GM18508 (cell line): ENCODE results near the gene FARSA.
"Not testable (repeated sequence)": the region's sequence is repeated elsewhere in the genome, so short reads cannot be mapped to it uniquely, and the experiment has no call there.

Experiments used
- ATAC-seq: cut with Tn5 transposase; IDR thresholded peaks from one replicate; pipeline ENCODE4 v1.9.1; 2021; ENCODE audit warnings: moderate number of reproducible peaks; ENCODE audit not compliant: insufficient read depth, unreplicated experiment

The FARSA gene

DNA sequence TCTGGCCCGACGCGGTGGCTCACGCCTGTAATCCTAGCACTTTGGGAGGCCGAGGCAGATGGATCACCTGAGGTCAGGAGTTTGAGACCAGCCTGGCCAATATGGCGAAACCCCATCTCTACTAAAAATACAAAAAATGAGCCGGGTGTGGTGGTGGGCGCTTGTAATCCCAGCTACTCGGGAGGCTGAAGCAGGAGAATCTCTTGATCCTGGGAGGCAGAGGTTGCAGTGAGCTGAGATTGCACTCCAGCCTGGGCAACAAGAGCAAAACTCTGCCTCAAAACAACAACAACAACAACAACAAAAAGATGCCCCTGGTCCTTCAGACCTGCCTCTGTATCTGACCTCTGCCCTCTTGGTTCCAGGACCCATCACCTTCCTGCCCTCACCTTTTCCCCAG is 22.1 kb upstream of the FARSA start:
- not testable (repeated sequence) for ATAC-seq

DNA sequence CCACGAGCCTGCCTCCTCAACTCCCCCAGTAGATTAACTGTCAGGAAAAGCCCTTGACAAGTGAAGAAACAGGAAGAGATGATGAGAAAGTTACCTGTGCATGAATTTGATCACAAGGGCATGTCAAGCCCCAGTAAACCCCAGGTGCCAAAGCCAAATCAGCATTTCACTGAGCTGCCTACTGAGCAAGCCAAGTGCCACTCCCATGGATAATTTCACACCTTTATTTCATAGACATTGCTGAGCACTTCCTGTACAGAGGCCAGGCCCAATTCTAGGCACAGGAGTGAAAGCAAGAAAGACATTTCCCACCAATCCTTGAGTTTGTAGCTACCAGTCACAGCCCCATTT is 21.1 kb upstream of the FARSA start:
- no peak for ATAC-seq

DNA sequence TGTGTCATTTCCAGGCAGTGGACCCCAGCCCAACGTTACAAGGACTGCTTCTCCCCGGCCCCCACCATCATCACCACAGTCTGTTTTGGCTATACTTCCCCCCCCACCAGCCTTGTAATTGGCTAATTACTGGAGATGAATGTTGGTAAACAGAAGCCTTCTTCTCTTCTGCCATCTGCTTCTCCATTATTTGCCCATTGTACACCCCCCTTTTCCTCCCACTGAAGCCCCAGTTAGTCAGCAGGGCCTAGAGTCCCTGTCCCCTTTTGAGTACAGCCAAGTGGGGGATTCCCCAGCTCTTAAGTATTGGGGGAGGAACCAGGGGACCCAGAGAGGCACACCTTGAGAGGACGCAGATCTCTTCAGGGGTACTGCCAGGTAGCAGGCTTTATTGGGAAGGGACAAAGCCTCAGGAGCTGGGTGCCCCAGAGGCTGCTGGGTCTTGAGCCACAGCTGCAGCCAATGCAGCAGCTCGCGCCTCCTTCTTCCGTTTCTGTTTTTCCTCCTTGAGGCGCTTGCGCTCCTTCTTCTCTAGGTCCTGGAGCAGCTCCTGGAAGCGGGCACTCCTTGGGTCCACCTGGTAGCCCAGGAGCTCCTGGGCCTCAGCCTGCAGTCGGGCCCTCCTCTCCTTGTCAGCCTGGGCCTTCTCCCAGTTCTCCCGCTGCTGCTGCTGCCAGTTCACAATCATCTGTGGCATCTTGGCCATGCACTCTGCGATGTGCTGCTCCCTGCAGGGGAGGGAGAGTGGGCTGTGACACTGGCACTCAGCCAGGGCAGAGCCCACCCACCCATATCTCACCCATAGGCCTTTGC is 20.5 kb upstream of the FARSA start:
- no peak for ATAC-seq

DNA sequence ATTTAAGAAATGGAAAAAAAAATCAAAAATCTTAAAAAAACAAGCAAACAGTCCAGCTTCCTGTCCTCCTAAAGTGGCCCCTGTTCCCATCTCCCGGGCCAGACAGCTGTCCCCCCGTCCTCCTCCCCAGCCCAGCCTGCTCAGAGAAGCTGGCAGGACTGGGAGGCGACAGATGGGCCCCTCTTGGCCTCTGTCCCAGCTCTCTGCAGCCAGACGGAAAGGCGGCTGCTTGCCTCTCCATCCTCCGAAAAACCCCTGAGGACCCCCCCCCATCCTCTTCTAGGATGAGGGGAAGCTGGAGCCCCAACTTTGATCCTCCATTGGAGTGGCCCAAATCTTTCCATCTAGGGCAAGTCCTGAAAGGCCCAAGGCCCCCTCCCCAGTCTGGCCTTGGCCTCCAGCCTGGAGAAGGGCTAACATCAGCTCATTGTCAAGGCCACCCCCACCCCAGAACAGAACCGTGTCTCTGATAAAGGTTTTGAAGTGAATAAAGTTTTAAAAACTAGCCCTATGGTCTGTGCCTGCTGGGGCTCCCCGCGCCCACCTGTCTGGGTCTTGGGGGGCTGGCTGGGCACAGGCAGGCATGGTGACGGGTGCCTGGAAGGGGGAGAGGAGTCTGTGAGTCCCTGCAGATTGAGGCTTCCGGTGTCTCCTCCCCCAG is 19.8 kb upstream of the FARSA start:
- ATAC-seq: no peak

DNA sequence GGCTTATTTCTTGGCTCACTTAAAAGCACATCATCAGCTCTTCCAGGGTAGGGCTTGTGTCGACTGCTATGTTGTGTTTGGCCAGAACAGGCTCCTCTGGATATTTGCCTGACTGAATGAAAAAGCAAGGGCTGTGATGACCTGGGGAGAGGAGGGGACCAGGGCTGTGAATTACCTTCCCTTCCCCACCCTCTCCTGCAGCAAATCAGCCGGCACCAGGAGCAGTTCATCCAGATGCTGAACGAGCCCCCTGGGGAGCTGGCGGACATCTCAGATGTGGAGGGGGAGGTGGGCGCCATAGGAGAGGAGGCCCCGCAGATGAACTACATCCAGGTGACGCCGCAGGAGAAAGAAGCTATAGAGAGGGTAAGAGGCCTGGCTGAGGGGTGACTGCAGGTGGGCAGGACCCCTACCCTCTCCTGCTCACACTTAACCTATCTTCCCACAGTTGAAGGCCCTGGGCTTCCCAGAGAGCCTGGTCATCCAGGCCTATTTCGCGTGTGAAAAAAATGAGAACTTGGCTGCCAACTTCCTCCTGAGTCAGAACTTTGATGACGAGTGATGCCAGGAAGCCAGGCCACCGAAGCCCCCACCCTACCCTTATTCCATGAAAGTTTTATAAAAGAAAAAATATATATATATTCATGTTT is 19.1 kb upstream of the FARSA start:
- ATAC-seq: no peak

DNA sequence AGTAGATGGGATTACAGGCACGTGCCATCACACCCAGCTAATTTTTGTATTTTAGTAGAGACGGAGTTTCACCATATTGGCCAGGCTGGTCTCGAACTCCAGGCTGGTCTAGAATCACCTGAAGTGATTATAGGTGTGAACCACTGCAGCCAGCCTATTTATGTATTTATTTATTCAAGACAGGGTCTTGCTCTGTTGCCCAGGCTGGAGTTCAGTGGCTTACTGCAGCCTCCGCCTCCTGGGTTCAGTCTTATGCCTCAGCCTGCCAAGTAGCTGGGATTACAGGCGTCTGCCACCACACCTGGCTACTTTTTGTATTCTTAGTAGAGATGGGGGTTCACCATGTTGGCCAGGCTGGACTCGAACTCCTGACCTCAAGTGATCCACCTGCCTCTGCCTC is 18.5 kb upstream of the FARSA start:
- ATAC-seq: not testable (repeated sequence)

DNA sequence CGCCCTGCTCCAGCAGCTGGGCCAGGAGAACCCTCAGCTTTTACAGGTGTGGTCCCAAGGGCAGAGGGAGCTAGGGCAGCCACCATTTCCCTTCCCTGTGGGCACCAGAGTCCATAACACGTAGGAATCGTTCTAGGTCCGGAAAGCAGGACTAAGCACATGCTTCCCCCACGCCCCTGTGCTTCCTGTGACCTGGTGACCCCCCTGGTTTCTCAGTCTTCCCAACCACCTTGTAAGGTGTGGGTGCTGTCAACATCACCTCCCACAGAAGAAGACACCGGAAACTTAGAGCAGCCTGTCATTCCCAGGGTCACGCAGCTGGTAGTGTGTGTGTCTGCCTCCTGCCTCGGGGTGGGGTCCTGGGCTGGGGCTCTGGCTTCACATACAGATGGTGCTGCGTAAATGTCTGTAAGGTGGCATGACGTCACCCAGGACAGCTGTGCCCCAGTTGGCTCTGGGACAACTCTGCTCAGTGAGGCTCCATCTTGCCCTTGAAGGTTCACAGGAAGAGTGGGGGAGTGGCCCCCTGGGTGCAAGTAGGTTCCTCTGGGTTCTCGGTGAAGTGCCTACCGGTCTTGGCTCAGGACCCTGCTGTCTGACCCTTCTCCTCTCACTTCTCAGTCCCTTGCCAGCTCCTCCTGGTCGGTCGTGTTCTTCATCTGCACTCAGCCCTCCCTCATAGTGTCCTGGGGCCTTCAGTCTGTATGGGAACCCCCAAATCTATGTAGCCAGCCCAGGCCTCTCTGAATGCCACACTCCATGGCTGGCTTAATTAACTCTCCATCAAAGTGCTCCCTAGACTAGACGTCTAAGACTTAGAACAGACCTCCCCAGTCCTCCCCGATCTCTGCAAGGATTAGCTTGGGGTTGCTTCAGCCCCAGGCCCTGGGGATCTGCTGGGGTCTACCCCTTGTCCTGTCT is 16.1 kb upstream of the FARSA start:
- no peak for ATAC-seq

DNA sequence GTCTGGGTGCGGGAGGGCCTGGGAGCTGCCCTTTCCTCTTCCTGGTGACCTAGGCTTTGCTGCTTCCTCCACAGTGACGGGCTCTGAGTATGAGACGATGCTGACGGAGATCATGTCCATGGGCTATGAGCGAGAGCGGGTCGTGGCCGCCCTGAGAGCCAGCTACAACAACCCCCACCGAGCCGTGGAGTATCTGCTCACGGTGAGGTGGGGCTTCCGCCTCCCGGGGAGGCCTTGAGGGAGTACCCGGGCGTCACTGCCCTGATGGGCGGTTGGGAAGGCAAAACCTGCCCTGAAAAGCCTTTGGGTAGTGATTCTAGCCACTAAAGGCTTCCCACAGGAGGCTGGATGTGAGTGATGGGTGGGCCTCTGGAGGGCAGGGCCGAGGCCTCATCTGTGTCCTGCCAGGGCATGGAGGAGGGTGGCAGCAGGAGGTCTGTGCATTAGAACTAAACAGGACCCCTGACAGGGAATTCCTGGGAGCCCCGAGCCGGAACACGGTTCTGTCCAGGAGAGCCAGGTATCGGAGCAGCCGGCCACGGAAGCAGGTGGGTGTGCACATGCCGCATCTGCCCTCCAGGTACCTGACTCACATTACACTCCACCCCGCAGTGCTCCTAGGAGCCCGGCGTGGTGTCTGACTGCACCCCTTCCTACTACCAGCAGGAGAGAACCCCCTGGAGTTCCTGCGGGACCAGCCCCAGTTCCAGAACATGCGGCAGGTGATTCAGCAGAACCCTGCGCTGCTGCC is 15.3 kb upstream of the FARSA start:
- no peak for ATAC-seq

DNA sequence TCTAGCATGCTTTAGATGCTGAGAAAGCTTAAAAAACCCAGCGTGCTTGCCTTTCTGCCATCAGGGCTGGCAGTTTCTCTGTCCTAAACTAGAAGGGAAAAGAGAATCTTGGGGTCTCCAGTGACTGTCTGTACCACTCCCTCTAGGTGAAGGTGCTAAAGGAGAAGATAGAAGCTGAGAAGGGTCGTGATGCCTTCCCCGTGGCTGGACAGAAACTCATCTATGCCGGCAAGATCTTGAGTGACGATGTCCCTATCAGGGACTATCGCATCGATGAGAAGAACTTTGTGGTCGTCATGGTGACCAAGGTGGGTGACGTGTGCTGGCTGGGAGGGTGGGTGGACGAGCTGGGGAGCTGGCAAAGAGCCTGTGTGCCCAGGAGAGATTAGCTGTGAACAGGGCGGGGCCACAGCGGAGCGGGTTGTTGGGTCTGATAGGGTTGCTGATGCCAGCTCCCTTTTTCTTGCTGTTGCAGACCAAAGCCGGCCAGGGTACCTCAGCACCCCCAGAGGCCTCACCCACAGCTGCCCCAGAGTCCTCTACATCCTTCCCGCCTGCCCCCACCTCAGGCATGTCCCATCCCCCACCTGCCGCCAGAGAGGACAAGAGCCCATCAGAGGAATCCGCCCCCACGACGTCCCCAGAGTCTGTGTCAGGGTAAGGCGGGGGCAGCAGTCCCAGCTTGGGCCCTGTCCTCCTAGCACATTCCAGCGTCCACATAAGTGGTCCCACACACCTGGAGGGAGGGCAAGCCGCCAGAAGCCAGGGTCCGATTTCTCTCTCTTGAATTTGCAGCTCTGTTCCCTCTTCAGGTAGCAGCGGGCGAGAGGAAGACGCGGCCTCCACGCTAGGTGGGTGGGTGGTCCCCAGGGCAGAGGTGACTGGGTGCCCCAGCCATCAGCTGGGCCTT is 14.4 kb upstream of the FARSA start:
- no peak for ATAC-seq

DNA sequence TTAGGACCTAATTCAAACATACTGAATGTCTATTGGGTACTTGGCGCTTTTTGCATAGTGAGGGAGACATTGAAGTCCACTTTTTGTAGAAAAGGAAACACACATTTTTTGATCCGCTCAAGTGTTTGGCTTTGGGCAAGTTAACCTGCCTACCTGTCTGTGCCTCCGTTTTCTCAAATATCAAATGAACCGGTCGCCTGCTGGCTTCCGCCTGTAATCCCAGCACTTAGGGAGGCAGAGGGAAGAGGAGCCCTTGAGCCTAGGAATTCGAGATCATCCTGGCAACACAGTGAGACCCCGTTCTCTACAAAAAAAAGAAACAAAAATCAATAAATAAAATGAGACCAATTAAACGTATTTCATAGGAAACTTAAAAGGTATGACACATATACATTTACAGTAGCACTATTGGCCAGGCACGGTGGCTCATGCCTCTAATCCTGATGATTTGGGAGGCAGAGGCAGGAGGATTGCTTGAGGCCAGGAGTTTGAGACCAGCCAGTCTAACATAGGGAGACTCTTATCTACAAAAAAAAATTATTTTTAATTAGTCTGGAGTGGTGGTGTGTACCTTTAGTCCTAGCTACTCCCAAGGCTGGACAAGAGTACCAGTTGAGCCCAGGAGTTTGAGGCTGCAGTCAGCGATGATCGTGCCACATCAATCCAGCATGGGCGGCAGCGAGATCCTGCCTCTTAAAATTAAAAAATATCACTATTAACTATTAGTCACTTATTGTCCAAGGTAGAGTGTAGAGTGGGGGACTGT is 13.4 kb upstream of the FARSA start:
- no peak for ATAC-seq

DNA sequence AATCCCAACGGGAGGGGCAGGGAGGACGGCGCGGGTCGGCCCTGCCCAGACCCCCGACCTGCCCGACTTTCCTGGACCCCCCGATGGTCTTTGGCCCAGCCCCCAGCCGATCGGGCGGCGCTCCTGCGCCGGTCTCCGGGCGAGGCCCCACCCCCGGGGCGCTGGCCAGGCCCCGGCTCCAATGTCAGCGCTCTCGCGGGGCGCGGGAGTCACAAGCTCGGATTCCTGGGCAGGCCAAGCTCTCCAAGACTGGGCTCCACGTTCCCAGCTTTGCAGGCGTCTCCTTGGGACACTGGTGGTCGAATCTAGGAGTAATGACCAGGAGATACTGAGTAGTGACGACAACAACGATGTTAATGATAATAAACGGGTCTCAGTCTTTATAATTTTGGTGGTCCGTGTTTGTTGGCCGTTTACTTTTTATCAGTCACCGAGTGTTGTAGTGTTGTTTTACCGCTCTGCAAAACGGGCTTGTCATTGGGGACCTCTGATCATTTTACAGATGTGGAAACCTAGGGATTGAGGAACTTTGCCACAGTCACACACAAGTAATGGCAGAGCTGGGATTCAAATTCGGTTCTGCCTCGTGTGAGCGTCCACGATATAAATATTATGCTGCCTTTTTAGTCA is 12.7 kb upstream of the FARSA start:
- ATAC-seq: no peak

DNA sequence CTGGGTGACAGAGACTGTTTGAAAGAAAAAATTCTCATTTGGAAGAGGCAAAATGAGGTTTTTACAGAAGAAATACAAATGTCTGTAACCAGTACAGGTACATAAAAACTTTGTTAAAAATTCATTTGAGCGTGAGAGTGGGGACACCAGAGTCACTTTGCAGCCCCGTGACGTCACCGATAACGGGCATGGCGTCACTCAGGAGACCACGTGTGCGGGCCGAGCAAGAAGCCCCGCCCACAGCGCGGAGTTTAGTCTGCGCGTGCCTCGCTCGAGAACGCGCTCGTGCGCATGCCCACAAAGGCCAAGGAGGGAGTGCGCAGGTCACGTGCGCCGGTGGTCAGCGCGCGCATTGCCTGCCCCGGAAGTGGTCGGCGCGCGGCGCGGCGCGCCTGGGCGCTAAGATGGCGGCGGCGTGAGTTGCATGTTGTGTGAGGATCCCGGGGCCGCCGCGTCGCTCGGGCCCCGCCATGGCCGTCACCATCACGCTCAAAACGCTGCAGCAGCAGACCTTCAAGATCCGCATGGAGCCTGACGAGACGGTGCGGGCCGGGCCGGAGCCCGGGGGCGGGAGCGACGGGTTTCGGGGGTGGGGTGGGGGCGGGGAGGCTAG is 12.1 kb upstream of the FARSA start, which contains the start of gene RAD23A:
TSS of gene RAD23A (plus strand) at position 384 of the 613 bp plus-strand sequence. CDS start at position 471, 87 bp downstream.
- ATAC-seq: peak; percentile 44

DNA sequence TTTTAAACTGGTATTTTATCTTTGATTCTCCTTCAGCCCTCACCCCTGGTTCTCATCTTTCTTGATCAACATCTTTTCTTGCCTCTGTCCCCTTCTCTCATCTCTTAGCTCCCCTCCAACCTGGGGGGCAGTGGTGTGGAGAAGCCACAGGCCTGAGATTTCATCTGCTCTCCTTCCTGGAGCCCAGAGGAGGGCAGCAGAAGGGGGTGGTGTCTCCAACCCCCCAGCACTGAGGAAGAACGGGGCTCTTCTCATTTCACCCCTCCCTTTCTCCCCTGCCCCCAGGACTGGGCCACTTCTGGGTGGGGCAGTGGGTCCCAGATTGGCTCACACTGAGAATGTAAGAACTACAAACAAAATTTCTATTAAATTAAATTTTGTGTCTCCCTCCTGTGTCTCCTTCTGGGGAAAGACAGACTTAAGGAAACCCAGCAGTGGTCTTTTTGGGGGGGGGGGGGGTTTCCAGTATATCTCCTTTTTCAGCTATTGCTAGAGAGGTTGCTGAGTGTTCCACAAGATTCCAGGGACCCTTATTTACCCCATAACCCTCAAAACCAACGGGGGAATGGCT is 10.7 kb upstream of the FARSA start:
- no peak for ATAC-seq

DNA sequence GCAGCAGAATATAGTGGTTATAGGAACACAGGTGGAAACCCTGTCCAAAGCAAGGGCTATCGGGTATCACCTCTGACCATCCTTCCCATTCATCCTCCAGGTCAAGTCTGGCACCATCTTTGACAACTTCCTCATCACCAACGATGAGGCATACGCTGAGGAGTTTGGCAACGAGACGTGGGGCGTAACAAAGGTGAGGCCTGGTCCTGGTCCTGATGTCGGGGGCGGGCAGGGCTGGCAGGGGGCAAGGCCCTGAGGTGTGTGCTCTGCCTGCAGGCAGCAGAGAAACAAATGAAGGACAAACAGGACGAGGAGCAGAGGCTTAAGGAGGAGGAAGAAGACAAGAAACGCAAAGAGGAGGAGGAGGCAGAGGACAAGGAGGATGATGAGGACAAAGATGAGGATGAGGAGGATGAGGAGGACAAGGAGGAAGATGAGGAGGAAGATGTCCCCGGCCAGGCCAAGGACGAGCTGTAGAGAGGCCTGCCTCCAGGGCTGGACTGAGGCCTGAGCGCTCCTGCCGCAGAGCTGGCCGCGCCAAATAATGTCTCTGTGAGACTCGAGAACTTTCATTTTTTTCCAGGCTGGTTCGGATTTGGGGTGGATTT is 10.0 kb upstream of the FARSA start:
- ATAC-seq: no peak

DNA sequence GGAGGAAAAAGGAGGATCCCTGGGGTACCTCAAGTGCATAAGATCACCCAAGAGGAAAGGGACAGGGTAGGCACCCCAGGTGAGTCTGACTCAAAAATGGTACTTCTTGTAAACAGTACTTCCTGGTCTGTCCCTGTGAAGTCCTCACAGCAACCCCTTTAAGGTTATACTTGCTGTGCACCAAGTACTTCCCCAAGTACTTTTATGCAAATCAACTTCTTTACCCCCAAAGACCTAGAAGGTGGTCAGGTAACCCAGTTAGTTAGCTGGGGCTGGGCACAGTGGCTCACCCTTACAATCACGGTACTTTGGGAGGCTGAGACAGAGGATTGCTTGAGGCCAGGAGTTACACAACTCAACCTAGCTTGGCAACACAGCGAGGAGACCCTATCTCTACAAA is 7.4 kb upstream of the FARSA start:
- no peak for ATAC-seq

DNA sequence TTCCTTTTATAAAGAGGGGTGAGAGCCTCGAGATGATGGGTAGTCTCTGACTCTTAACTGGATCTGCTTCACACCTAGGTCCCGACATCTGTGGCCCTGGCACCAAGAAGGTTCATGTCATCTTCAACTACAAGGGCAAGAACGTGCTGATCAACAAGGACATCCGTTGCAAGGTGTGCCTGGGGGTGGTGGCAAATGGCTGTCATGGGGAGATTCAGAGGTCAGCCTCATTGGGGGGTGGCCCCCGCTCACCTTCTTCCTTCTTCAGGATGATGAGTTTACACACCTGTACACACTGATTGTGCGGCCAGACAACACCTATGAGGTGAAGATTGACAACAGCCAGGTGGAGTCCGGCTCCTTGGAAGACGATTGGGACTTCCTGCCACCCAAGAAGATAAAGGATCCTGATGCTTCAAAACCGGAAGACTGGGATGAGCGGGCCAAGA is 6.5 kb upstream of the FARSA start:
- no peak for ATAC-seq
